GM18951 (cell line): ENCODE measurements around the gene MAMSTR.
"Not testable (repeated sequence)": the region's sequence is repeated elsewhere in the genome, so short reads cannot be mapped to it uniquely, and the experiment has no call there.

Experiments
- POLR2A ChIP-seq: IDR thresholded peaks from 4 replicates; pipeline ENCODE4 v1.6.1; 2011; ENCODE audit warnings: mild to moderate bottlenecking; ENCODE audit not compliant: insufficient read length, insufficient read depth; ENCODE audit errors: extremely low read depth
- in situ Hi-C: fragments of 300-500 bp; cut with MboI; formaldehyde crosslinking; loops from one replicate; pipeline ENCODE4 v1.12.0; 2022; ENCODE audit warnings: low sequenced_read_pairs, mixed read lengths, inconsistent platforms; ENCODE audit not compliant: unreplicated experiment

The MAMSTR gene

DNA sequence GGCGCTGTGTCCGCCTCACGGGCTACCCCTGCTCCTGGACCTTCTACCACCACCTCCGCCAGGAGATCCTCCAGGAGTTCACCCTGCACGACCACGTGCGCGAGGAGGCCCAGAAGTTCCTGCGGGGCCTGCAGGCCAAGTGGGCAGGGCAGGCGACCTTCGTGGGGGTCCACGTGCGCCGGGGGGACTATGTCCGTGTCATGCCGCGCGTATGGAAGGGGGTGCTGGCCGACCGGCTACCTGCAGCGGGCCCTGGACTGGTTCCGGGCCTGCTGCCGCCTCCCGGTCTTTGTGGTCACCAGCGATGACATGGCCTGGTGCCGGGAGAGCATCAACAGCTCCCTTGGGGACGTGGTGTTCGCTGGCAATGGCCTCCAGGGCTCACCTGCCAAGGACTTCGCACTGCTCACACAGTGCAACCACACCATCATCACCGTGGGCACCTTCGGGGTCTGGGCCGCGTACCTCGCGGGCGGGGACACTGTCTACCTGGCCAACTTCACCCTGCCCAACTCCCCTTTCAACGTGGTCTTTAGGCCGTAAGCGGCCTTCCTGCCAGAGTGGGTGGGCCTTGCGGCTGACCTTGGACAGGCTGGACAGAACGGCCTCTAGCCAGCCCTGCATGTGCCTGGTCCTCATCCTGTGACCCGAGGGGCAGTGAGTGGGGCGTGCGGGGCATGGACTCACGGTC lies 38.9 kb downstream of the MAMSTR start:
- no peak for TF ChIP-seq POLR2A
- in situ Hi-C loops, result no loop called here

GRCh38 chr19:48680006-48680405 lies 39.5 kb downstream of the MAMSTR start:
- in situ Hi-C loops, result not testable (repeated sequence)

- no peak for TF ChIP-seq POLR2A
- in situ Hi-C loops, result no loop called here
Measured at GRCh38 chr19:48678201-48678600, 41.3 kb downstream of the MAMSTR start.

DNA sequence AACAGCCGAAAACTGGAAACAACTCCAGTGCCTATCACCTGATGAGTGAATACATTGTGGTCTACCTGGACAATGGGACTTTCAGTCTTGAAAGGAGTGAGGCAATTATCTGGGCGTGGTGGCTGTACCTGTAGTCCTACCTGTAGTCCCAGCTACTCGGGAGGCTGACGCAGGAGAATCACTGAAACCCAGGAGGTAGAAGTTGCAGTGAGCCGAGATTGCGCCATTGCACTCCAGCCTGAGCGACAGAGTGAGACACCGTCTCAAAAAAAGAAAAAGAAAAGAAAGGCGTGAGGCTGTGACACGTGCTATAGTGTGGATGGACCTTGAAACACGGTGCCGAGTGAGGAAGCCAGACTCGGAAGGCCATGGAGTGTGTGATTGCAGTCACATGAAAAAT lies 42.6 kb downstream of the MAMSTR start:
- in situ Hi-C loops, result no loop called here

GRCh38 chr19:48676487-48676886 lies 43.0 kb downstream of the MAMSTR start:
- in situ Hi-C loops, result no loop called here
- TF ChIP-seq POLR2A, result no peak

More for the DNA sequence above, 42.6 kb downstream of the MAMSTR start:
- TF ChIP-seq POLR2A, result no peak

DNA sequence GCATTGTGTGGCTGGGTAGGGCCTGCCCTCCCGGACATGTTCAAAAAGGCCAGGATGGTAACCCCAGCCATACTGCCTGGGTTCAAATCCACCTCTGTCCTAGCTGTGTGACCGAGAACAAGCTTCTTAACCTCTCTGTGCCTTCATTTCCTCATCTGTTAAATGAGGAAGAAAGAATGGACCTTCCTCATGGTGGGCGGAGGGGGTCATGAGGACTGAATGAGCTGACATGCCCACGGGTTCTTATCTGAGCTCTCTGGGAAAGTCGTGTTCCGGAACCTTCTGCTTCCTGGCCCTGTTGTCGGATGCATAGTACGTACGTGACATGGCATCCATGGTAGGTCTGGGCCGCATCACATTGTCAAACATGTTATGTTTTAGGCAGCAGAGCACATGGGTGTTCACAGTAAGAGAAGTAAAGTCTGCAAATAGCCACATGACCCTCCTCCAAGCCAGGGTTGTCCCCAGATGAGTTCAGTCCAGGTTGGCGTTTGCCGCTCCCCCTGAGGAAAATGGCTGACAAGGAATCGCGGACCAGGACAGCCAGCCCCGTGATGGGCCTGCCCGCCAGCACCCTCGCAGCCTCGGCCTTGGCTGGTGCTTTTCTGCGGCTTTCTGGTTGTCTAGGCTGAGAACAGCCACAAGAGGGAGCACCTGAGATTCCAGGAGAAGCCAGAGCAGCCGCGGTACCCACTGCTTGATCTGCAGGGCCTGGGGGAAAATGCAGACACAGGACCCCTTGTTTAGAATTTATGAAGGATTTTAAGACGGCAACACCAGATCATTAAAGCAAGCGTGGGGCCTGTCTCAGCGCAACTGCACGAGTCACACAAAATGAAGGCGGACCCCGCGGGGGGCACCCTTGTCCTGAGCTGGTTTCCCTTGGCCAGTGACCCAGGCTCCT lies 44.4 kb downstream of the MAMSTR start:
- no peak for TF ChIP-seq POLR2A
- in situ Hi-C loops, result no loop called here

DNA sequence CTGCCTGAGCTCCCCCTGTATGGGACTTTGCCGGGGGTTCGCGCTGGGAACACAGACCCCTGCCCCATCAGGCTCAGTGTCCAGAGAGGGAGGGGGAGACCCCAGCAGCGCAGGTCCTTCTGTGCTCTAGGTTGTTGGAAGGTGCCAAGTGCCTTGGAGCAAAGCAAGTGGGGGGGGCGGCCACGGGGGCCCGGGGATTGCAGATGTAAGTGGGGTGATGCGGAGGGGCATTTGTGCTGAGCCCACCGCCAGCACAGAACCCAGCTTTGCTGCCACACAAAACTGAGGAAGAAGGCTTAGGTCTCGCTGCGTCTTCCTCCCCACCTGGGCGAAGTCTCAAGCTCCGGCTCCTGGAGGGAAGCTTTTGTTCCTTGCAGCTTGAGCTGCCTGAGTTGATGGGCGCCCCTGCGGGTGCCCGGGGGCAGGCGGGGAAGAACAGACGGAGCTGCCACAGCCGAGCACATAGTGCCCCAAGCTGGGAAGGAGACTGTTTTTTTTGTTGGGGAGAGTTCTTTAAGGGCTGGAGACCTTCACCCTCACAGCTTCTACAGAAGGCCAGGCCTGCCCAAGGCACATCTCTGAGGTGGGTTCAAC lies 45.2 kb downstream of the MAMSTR start:
- in situ Hi-C loops, result no loop called here

DNA sequence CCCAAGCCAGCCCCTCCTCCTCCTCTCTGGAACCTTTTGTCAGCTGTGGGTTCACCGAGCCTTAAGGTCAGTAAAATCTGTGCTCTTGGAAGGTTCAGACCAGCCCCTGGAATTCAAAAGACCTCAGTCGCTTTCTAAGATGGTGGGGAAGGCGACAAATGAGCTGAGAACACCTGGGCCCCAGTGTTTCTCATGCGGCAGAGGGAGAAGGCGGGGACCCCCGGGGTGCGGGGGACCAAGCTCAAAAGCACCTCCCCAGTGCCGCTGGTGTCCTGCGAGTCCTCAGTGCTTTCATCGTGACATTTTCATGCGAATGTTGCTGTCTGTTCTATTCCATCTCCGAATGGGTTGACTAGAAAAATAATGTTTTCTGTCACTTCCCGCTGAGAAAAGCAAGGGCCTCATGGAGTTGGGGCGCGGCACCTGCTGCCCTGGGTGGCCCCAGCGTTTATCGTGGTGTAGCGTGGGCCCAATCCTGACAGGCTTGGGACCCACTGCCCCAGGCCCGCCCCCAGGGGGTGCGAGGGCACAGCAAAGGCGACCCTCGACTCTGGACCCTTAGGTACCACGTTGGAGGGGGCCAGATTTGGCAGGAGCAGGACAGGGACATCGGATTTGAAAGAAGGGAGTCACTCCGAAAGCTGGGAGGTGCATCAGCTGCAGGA lies 46.0 kb downstream of the MAMSTR start:
- TF ChIP-seq POLR2A, result no peak
- in situ Hi-C loops, result no loop called here

More for the DNA sequence above, 45.2 kb downstream of the MAMSTR start:
- no peak for TF ChIP-seq POLR2A

DNA sequence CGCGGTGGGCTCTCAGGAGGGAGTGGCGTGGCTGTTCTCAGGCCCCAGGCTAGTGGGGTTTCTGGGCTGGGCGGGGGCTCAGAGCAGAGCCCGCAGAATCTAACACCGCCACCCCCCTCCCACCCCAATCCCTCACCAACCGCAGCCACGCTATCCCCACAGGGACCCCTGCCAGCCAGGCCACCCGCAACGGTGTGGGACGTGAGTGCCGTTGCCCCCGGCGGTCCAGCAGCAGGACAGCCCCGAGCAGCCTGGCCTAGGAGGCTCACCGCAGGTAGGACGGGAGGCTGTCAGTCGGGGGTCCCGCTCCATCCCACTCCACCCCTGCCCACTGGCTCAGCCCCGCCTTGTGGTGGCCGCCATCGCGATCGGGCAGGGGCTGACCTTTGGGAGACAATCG lies 46.5 kb downstream of the MAMSTR start, which contains the start of gene NTN5:
TSS of gene NTN5 (minus strand) at position 24 of the 400 bp plus-strand sequence. CDS start 2,031 bp downstream, outside the sequence.
- in situ Hi-C loops, result no loop called here
- no peak for TF ChIP-seq POLR2A

DNA sequence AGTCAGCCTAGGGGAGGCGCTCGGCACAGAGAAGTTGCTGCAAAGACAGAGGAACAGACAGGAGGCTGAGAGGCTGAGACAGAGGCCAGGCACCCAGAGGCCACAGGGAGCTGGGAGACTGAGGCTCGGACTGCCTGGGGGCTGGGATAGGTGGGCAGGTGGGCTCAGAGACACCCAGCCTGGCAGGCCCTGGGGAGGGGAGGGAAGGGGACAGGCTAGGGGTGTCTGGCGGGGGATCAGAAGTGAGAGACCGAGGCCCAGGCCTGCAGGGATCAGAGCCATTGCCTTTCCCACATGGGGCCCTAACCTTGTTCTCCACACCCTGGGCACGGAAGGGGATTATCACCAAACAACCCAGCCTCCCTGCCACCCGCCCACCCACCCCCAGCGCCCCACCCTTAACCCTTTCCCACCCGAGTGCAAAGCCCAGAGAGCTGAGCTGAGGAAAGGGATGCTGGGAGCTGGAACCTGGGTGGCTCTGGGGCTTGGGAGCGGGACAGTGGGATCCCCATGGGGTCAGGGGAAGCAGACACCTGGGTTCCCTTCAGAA lies 48.0 kb downstream of the MAMSTR start:
- in situ Hi-C loops, result no loop called here
- TF ChIP-seq POLR2A, result no peak

- TF ChIP-seq POLR2A, result no peak
- in situ Hi-C loops, result no loop called here
Measured at GRCh38 chr19:48670699-48671445, 48.7 kb downstream of the MAMSTR start.
